HG03575 (cell line): Measurements from ENCODE around the gene CRTC1.

Source experiments
- ATAC-seq: cut with Tn5 transposase; IDR thresholded peaks from one replicate; pipeline ENCODE4 v1.9.1; 2021; ENCODE audit not compliant: unreplicated experiment, insufficient number of reproducible peaks, low FRiP score; ENCODE audit errors: extremely low read depth

The CRTC1 gene

DNA sequence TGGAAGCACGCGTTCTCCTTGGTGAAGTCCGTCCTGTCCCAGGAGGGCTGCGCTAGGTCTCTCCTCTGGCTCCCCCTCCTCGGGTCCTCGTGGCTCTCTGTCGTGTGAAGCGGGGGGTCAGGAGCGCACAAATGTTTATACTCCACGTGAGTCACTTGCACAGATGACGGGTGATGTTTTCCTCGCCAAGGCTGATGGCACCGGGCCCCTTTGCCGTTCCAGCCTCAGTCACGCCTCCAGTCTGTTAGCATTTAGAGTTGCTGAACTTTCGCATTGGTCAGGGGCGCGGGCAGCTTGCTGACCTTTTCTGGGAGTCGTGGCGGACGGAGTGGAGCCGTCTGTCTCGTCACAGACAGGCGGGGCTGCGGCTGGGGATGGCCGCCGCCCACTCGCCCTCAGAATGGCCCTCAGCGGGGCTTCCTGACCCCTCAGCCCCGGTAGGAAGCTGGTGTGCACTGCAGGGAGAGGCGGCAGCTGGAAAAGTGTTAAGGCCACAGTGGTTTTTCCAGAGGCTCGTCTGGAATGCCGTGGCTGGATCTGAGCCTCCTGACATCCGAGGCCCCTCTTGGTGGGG lies 32.9 kb upstream of the CRTC1 start:
- no peak for ATAC-seq

GRCh38 chr19:18651300-18651699 lies 32.2 kb upstream of the CRTC1 start:
- ATAC-seq, result no peak

DNA sequence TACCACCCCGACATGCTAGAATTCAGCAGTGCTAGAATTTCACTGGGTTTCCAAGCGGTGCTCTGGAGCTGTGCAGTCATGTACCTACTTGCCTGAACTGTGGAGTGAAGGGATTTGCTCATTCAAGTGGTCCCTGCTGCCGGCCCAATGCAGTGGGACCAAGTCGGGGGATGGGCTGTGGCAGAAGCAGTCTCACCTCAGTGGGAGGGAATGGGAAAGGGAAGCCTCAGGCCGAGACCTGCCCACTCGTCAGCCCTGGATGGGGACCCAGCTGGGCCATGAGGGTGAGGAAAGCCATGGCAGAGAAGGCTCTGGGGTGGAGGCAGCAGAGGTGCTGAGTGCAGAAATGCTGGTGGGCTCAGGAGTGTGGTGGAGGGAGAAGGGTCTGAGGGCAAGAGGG lies 31.7 kb upstream of the CRTC1 start:
- ATAC-seq, result no peak

GRCh38 chr19:18653853-18654252 lies 29.6 kb upstream of the CRTC1 start:
- ATAC-seq, result no peak

- no peak for ATAC-seq
Measured at GRCh38 chr19:18654469-18654868, 29.0 kb upstream of the CRTC1 start.

DNA sequence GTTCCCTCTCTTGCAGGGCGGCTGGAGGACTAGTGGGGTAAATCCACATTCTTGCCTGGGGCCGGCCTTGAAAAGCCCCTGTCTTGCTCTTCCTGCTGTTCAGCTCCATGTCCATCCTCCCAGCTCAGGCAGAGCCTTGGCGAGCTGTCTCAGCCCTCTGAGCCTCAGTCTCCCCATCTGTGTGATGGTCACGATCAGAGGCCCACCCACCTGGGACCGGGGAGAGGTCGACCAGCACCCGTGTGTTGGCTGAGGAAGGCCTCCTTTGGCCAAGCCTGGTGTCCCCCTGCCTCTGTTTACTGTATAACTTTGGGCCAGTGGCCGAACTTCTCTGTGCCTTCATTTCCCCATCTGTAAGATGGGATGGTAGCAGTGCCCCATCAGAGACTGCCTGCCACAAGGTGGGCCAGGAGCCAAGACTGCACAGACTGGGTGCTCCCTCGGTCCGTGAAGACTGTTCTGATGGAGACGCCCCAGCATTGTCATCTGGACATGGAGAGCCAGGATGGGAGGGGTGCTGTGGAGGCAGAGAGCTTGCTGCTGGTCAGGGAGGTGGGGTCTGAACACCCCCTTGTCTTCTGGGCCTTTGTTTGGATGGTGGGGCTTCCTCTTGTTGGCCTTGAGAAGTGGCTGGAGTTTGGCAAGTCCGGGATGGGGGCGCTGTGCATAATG lies 28.2 kb upstream of the CRTC1 start:
- ATAC-seq, result no peak

DNA sequence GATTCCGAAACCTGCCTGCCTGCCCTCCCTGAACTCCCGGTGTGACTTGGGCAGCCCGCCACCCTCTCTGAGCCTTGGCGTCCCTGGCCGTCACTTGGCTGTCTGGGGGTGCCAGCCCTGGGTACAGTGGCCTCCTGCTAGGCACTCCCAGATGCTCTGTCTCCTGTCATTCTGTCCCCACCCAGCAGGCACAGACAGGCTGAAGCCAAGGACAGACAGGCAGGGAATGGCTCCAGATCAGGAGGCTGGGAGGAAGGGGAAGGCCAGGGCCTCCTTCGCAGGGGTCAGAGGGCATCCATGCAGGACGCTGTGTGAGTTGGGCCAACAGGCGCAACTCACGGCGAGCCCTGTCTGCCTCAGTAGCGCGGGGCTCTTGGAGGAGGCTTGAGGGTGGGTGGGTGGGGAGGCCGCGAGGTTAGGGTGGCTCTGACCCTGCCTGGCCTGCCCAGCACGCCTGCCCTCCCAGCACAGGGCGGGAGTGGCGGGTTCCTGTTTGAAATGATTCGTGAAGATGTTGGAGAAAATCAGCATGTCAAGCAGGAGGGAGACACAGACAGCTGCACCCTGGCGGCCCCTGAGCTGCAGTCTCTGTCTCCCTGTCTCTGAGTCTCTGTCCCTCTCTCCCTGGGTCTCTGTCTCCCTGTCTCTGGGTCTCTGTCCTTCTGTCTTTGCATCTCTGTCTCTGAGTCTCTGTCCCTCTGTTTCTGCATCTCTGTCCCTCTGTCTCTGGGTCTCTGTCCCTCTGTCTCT lies 27.0 kb upstream of the CRTC1 start:
- no peak for ATAC-seq

- ATAC-seq, result no peak
Measured at GRCh38 chr19:18657590-18658365, 25.7 kb upstream of the CRTC1 start.

DNA sequence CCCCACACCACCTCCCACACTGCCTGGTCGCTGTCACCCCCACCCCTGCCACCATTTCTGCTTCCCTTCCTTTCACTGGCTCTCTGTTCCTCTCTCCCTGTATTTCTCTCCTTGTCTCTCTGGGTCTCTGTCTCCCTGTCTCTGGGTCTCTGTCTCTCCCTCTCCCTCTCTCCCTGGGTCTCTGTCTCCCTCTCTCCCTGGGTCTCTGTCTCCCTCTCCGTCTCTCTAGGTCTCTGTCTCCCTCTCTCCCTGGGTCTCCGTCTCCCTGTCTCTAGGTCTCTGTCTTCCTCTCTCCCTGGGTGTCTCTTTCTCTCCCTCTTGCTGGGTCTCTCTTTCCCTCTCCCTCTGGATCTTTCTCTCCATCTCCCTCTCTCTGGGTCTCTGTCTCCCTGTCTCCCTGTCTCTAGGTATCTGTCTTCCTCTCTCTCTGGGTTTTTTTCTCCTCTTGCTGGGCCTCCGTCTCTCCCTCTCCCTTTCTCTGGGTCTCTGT lies 25.1 kb upstream of the CRTC1 start:
- ATAC-seq, result no peak

DNA sequence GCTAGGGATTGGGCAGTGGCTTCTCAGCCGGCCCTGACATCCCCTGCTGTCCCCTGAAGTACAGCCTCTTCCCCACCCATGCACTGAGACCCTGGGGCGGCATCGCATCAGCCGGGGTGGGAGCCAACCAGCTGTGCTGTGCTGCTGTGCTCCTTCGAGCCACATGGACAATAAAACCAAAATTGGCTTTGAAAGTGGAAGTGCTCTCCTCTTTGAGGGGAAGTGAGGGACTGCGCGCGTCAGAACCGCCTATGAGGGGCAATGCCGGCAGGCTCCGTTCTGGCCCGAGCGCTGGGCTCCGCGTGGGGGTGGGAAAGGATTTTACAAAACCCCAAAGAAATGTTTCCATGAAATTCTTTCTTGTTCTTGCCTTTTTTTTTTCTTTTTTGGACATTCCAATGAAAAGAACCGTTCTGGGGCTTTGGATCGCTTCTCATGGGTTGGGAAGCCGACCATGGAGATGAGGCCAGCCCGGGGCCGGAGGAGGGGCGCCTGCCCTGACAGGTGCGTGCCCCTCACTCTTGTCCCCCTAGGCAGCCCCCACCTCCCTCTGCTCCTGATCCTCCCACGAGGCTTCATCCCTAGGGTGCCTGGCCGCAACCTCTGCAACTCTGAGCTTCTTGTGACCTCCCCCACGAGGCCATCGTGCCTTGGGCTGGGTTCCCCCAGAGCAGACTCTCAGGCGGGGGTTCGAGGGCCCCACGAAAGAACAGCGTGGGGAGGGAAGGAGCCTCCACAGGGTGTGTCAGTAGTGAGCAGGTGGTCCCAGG lies 24.0 kb upstream of the CRTC1 start:
- no peak for ATAC-seq

DNA sequence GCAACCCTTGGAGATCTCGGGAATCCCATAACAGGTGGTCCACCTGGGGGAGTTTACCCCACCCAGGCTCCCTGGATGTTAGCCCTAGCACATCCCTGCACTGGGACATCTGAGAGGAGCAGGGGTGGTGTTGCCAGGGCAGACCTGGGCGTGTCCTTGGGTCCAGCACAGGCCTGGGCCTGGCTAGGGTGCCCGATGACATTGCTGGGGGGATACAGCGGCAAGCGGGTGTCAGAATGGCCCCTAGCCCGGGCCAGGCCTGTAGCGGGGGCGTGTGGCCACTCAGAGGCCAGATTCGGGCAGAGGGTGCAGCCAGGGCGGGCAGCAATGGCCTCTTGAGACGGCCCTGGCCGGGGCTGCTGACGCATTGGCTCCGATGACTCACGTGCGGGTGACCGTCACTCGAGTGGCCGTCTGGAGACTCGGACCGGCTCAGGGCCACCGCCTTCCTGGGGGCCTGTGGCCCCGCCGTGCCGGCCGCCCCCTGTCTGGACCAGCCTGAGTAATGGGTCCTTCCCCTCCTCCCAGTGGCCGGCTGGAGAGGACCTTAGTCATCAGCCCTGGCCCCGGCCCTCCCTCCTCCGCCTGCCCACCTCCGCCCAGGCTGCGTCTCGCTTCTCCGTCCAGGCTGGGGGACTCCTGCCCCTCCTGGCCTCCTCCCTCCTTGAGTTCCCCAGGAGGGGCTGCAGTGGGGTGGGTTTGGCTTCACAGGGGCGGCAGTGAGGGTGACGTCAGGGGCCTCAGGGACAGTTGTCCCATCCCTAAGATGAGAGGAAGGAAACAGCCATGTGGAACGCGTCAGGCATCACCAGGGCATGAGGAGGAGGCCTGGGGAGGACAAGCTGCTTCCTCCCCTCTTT lies 23.2 kb upstream of the CRTC1 start:
- ATAC-seq, result no peak

DNA sequence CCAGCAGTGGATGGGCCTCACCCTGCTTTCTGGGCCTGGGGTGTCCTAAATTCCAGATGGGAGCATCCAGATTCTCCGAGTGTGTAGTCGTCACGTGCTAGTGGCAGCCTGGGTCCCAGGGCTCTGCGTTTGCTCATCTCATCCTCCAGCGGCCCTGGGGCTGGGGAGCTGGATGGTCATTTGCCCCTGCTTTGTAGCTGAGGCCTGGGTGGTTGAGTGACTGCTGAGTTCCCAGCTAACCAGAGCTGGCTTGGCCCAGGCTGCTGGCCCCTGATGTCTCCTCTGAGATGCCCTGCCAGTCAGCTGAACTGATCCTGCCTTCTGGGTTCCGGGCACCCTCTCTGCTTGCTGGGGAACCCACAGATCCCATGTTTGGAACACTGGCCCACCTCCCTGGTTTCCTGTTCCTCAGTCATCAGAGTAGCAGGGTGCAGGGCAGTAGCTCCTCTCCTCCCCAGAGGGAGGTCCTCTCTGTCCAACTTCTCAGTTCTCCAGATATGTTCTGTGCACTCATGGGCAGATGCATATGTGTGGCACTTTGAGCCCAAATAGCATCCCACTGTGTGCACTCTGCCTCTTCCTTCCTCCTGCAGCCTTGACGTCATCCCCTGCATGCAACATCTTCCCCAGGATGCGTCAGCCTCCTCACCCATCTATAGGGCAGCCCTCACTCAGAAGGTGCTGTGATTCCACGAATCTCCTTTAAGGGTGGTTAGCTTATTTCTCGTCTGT lies 22.4 kb upstream of the CRTC1 start:
- ATAC-seq, result no peak

GRCh38 chr19:18662972-18663732 lies 20.3 kb upstream of the CRTC1 start:
- ATAC-seq, result no peak

DNA sequence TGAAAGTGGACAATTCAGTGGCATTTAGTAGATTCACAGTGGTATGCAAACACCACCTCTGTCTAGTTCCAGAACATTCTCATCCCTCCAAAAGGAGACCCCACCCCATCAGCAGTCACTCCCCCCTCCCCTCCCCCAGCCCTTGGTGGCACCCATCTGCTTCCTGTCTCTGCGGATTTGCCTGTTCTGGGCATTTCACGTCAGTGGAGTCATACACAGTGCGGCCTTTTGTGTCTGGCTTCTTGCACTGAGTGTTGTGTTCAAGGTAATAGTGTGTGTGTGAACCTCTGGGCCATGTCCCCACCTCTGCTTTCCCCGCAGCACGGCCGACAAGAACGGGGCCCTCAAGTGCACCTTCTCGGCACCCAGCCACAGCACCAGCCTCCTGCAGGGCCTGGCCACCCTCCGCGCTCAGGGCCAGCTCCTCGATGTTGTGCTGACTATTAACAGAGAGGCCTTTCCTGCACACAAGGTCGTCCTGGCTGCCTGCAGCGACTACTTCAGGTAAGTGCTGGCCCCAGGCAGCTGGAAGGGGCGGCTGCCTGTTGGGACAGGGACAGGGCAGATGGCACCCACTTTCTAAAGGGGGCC lies 19.4 kb upstream of the CRTC1 start:
- ATAC-seq, result no peak

DNA sequence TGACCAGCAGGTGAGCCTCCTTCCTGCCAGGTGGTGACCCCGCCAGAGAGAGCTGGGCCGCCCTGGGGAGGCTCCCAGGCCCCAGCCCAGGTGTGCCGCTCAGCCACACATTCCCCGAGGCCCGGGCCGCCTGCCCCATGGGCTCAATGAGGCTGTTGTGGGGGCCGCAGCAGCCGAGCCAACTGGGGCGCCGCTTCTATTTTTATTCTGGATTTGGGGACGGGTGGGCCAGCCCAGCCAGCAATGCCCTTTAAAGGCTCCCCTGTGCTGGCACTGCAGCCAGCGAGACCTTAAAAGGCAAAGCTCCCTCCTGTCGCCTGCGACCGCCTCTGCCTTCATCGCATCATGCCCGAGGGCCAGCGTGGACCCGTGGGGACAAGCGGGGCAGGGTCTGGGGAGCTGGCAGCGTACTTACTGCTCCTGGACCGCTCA lies 17.7 kb upstream of the CRTC1 start:
- no peak for ATAC-seq

DNA sequence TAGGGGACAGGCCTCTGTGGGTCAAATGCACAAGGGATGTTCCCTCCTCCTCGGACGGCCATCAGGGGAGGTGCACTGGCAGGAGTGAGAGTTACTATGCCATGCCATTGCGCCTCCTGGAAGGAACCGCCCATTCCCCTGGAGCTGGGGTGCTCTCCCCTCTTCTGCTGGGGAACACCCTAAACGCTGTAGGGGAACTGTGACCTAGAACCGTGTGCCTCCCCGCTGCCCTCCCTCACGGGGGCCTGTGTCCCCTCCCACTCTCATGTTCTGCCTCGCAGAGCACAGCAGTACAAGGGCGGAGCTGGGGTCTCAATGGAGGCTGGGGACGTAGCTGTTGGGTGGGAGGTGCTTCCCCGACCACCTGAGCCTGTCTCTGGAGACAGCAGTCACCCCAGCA lies 17.2 kb upstream of the CRTC1 start:
- ATAC-seq, result no peak
